Skeletal muscle satellite cell (primary cell): ENCODE data around the gene SYNE2.

Experiments used
- H3K27me3 ChIP-seq: 2 replicates; pipeline ENCODE4 v1.7.0; 2013; ENCODE audit warnings: low read length; ENCODE audit not compliant: control insufficient read depth, insufficient read depth
- H3K36me3 ChIP-seq: 2 replicates; pipeline ENCODE4 v1.7.0; 2013; ENCODE audit warnings: mild to moderate bottlenecking, control low read depth, low read length; ENCODE audit not compliant: insufficient read depth
- H3K4me1 ChIP-seq: 2 replicates; pipeline ENCODE4 v1.7.0; 2013; ENCODE audit warnings: low read length; ENCODE audit not compliant: control insufficient read depth, insufficient read depth
- H3K4me2 ChIP-seq: 2 replicates; pipeline ENCODE4 v1.7.0; 2013; ENCODE audit warnings: mild to moderate bottlenecking, low read length
- H3K4me3 ChIP-seq: 2 replicates; pipeline ENCODE4 v1.7.0; 2013; ENCODE audit warnings: low read length
- H3K9ac ChIP-seq: 2 replicates; pipeline ENCODE4 v1.7.0; 2013; ENCODE audit warnings: mild to moderate bottlenecking, low read depth, low read length, moderate library complexity
- H3K9me3 ChIP-seq: replicated peaks from 2 replicates; pipeline ENCODE4 v1.7.0; 2013; ENCODE audit warnings: mild to moderate bottlenecking, control low read depth, low read length

SYNE2 gene

GRCh38 chr14:63918411-63918810 lies 65.6 kb downstream of the SYNE2 start:
- H3K27me3 ChIP-seq, result no peaks in the 10 kb centered on the region

GRCh38 chr14:63922696-63923421 lies 70.1 kb downstream of the SYNE2 start:
- no peaks in the 10 kb centered on the region for H3K36me3 ChIP-seq
- H3K9me3 ChIP-seq, result no peaks in the 10 kb centered on the region
- H3K4me1 ChIP-seq, result no peaks in the 10 kb centered on the region
- no peak overlapping the region for H3K4me2 ChIP-seq
- H3K4me3 ChIP-seq, result no peak overlapping the region
- no peak overlapping the region for H3K9ac ChIP-seq
- H3K27me3 ChIP-seq, result no peaks in the 10 kb centered on the region

More at GRCh38 chr14:63918411-63918810, 65.6 kb downstream of the SYNE2 start:
- no peak overlapping the region for H3K4me2 ChIP-seq
- no peaks in the 10 kb centered on the region for H3K36me3 ChIP-seq
- no peaks in the 10 kb centered on the region for H3K9me3 ChIP-seq
- H3K4me3 ChIP-seq, result no peak overlapping the region
- no peak overlapping the region for H3K9ac ChIP-seq
- H3K4me1 ChIP-seq, result no peaks in the 10 kb centered on the region

GRCh38 chr14:63923422-63923752 lies 70.6 kb downstream of the SYNE2 start:
- Histone ChIP-seq H3K27me3 (no peaks in the 10 kb centered on the region), H3K4me1 (no peaks in the 10 kb centered on the region), H3K9me3 (no peaks in the 10 kb centered on the region), H3K4me2 (no peak overlapping the region), H3K9ac (no peak overlapping the region), H3K4me3 (no peak overlapping the region), H3K36me3 (no peaks in the 10 kb centered on the region)

- no peak overlapping the region for H3K9ac ChIP-seq
- no peaks in the 10 kb centered on the region for H3K36me3 ChIP-seq
- H3K9me3 ChIP-seq, result no peaks in the 10 kb centered on the region
- H3K4me2 ChIP-seq, result no peak overlapping the region
- H3K27me3 ChIP-seq, result no peaks in the 10 kb centered on the region
- no peak overlapping the region for H3K4me3 ChIP-seq
- H3K4me1 ChIP-seq, result no peaks in the 10 kb centered on the region
Measured at GRCh38 chr14:63924375-63924774, 71.6 kb downstream of the SYNE2 start.

- H3K4me1 ChIP-seq, result no peaks in the 10 kb centered on the region
- H3K4me2 ChIP-seq, result no peak overlapping the region
- H3K27me3 ChIP-seq, result no peaks in the 10 kb centered on the region
- no peaks in the 10 kb centered on the region for H3K36me3 ChIP-seq
- H3K9ac ChIP-seq, result no peak overlapping the region
- no peak overlapping the region for H3K4me3 ChIP-seq
- H3K9me3 ChIP-seq, result no peaks in the 10 kb centered on the region
Measured at GRCh38 chr14:63926641-63927040, 73.8 kb downstream of the SYNE2 start.

GRCh38 chr14:63928744-63929174 lies 76.0 kb downstream of the SYNE2 start:
- H3K36me3 ChIP-seq, result no peaks in the 10 kb centered on the region
- no peaks in the 10 kb centered on the region for H3K27me3 ChIP-seq
- H3K4me2 ChIP-seq, result no peak overlapping the region
- H3K9ac ChIP-seq, result no peak overlapping the region
- no peaks in the 10 kb centered on the region for H3K4me1 ChIP-seq
- H3K9me3 ChIP-seq, result no peaks in the 10 kb centered on the region
- H3K4me3 ChIP-seq, result no peak overlapping the region

GRCh38 chr14:63933110-63933509 lies 80.3 kb downstream of the SYNE2 start:
- H3K4me3 ChIP-seq, result no peak overlapping the region
- H3K9ac ChIP-seq, result no peak overlapping the region
- H3K36me3 ChIP-seq, result no peaks in the 10 kb centered on the region
- no peak overlapping the region for H3K4me2 ChIP-seq
- no peaks in the 10 kb centered on the region for H3K27me3 ChIP-seq
- no peaks in the 10 kb centered on the region for H3K9me3 ChIP-seq
- no peaks in the 10 kb centered on the region for H3K4me1 ChIP-seq

GRCh38 chr14:63933711-63934110 lies 80.9 kb downstream of the SYNE2 start:
- H3K9ac ChIP-seq, result no peak overlapping the region
- no peaks in the 10 kb centered on the region for H3K4me1 ChIP-seq
- no peak overlapping the region for H3K4me3 ChIP-seq
- H3K36me3 ChIP-seq, result no peaks in the 10 kb centered on the region
- H3K9me3 ChIP-seq, result no peaks in the 10 kb centered on the region
- H3K4me2 ChIP-seq, result no peak overlapping the region
- no peaks in the 10 kb centered on the region for H3K27me3 ChIP-seq

GRCh38 chr14:63938198-63939005 lies 85.6 kb downstream of the SYNE2 start:
- Histone ChIP-seq H3K9me3 (no peaks in the 10 kb centered on the region), H3K4me3 (no peak overlapping the region), H3K4me2 (no peak overlapping the region), H3K4me1 (no peaks in the 10 kb centered on the region), H3K36me3 (no peaks in the 10 kb centered on the region), H3K9ac (no peak overlapping the region), H3K27me3 (no peaks in the 10 kb centered on the region)

GRCh38 chr14:63939006-63939270 lies 86.1 kb downstream of the SYNE2 start:
- no peaks in the 10 kb centered on the region for H3K36me3 ChIP-seq
- H3K9ac ChIP-seq, result no peak overlapping the region
- H3K4me1 ChIP-seq, result no peaks in the 10 kb centered on the region
- no peaks in the 10 kb centered on the region for H3K9me3 ChIP-seq
- H3K4me3 ChIP-seq, result no peak overlapping the region
- no peak overlapping the region for H3K4me2 ChIP-seq
- H3K27me3 ChIP-seq, result no peaks in the 10 kb centered on the region

- H3K27me3 ChIP-seq, result no peaks in the 10 kb centered on the region
- H3K9me3 ChIP-seq, result no peaks in the 10 kb centered on the region
- H3K4me1 ChIP-seq, result no peaks in the 10 kb centered on the region
- no peak overlapping the region for H3K9ac ChIP-seq
- no peak overlapping the region for H3K4me2 ChIP-seq
- no peak overlapping the region for H3K4me3 ChIP-seq
- H3K36me3 ChIP-seq, result no peaks in the 10 kb centered on the region
Measured at GRCh38 chr14:63940387-63940786, 87.6 kb downstream of the SYNE2 start.

GRCh38 chr14:63941023-63941422 lies 88.2 kb downstream of the SYNE2 start:
- H3K4me1 ChIP-seq, result no peaks in the 10 kb centered on the region
- no peak overlapping the region for H3K4me2 ChIP-seq
- H3K4me3 ChIP-seq, result no peak overlapping the region
- H3K27me3 ChIP-seq, result no peaks in the 10 kb centered on the region
- H3K9me3 ChIP-seq, result no peaks in the 10 kb centered on the region
- H3K9ac ChIP-seq, result no peak overlapping the region
- no peaks in the 10 kb centered on the region for H3K36me3 ChIP-seq
